ENCODE measurements around the gene MLLT1. TPM values are rescaled to one million over a fixed set of nuclear protein-coding genes. Genes with fewer than 3 reads are reported as not detected.

The MLLT1 gene
- total and polyA plus RNA-seq, 2 of the 8 experiments (the other 6 are each of a cell fraction or from before 2014, with no cell fraction given), result 18.8 to 45.1 TPM

DNA sequence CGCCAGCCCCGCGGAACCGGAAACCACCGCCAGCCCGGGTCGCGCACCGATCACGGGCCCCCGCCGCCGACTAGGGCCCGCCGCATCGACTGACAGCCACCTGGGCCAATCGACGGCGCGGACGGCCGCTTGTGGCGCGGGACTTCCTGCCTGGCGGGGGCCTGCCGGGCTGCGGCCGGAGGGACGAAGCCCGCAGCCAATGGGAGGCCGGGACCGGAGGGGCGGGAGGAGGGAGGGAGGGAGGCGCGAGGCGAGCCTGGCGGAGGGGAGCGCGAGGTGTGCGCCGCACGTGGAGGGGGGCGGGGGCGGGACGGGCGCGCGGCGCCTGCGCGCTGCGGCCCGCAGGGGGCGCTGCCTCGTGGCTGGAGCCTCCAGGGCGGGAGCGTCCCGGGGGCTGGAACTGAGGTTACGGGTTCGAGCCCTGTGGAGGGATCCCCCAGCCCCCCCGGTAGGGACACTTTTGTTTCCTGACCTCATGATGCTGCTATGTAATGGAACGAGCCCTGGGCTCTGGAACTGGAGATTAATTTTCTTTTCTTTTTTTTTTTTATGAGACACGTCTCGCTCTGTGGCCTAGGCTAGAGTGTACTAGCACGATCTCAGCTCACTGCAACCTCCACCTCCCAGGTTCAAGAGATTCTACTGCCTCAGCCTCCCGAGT lies at the start of gene MLLT1 (continued):
- peak; percentile 6 to 42; a peak in 1 of 4 replicates for TF ChIP-seq RAD21 (IDR thresholded peaks at IDR 0.05 in 1 of 2, conservative IDR thresholded peaks at IDR 0.05 in 1 of 2; ENCODE audit: low read depth in 2 of 2, low read length in 2 of 2)
- TF ChIP-seq ZNF274 (IDR thresholded peaks at IDR 0.05; ENCODE audit: borderline replicate concordance, extremely low read depth, low read length), result no peak
- TF ChIP-seq TCF12 (IDR thresholded peaks at IDR 0.05; ENCODE audit: low read depth, low read length), result no peak
- TF ChIP-seq TEAD4 (IDR thresholded peaks at IDR 0.05; ENCODE audit: low read depth, low read length), result 0 out of 2 replicates have a peak, but pooled peaks have one; percentile 6
- TF ChIP-seq EGR1 (IDR thresholded peaks at IDR 0.05; ENCODE audit: borderline replicate concordance, low read depth, low read length), result peak; percentile 74; the same call in 1 of the 2 replicates
- TF ChIP-seq CTBP2 (IDR thresholded peaks at IDR 0.05; ENCODE audit: borderline replicate concordance, insufficient read depth, insufficient read length, low read length), result no peak
- no peak for TF ChIP-seq CHD1 (IDR thresholded peaks at IDR 0.05; ENCODE audit: low read depth, low read length)
- no peak for TF ChIP-seq EZH2 (IDR thresholded peaks at IDR 0.05; ENCODE audit: low read depth, low read length, severe bottlenecking)
- no peak for TF ChIP-seq GTF2F1 (IDR thresholded peaks at IDR 0.05; ENCODE audit: borderline replicate concordance, low read depth, low read length)
- peak in 1 of 2 experiments; percentile 30; a peak in 1 of 4 replicates for TF ChIP-seq SIN3A (conservative IDR thresholded peaks at IDR 0.05 in 1 of 2, IDR thresholded peaks at IDR 0.05 in 1 of 2; ENCODE audit: low read depth in 1 of 2, low read length in 2 of 2)
- peak; percentile 73 for TF ChIP-seq CREB1 (IDR thresholded peaks at IDR 0.05)
